ENCODE data around the gene PKD1. TPM values are rescaled to one million over a fixed set of nuclear protein-coding genes. Genes with fewer than 3 reads are reported as not detected.

Gene PKD1
- total RNA-seq, 4 donors from 2014 or later: 209 to 446 (median 293) TPM

DNA sequence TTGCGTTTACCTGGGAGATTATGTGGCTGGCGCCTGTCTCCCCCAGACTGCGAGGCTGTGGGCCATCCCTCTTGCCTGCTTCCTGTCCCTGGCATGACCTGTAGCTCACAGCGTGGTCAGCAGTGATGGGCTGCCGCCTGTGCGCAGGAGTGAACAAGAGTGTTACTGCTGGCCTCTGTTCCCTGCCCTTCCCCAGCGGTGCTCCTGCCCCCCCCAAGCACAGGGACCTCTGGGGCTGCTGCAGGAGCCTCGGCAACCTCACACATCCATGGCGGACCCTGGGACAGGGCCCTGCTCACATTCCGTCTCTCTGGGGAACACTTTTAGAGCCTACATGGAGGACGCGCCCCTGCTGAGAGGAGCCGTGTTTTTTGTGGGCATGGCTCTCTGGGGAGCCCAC, 77.3 kb downstream of the PKD1 start:
- peaks cover 86% of the 10 kb centered on the region for H3K36me3 ChIP-seq
- no peak overlapping the region for H3K27ac ChIP-seq
- TF ChIP-seq POLR2A (IDR thresholded peaks at IDR 0.05) (no peak), CTCF (IDR thresholded peaks at IDR 0.05) (no peak), POLR2AphosphoS5 (IDR thresholded peaks at IDR 0.05) (no peak), EP300 (IDR thresholded peaks at IDR 0.05) (no peak)
- DNase-seq (ENCODE audit: low spot score in 2 of 2): no peak
- H3K9me3 ChIP-seq: no peaks in the 10 kb centered on the region
- no peaks in the 10 kb centered on the region for H3K27me3 ChIP-seq
- 87% methylated on average over 7 of the region's 13 CpGs for WGBS
- no peaks in the 10 kb centered on the region for H3K4me1 ChIP-seq
- no peak overlapping the region for H3K4me3 ChIP-seq

DNA sequence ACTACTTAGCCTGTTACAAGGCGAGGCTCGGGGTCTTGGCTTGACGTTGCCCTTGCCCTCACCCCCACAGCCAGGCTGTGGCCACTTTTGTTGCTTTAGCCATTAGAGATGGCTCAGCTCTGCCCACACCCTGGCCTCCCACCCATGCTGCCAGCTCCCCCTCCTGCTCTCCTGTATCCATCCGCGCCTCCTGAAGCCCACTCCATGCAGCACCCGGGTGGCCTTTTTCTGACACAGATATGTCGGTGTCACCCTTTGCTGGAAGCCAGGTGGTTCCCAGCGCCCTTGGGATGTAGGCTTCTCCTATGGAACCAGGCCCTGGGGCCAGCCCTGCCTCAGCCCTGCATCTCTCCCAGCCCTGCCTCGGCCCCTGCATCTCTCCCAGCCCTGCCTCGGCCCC, 78.3 kb downstream of the PKD1 start:
- Histone ChIP-seq H3K4me3 (no peak overlapping the region), H3K4me1 (no peaks in the 10 kb centered on the region), H3K36me3 (peaks cover 86% of the 10 kb centered on the region), H3K9me3 (no peaks in the 10 kb centered on the region), H3K27me3 (no peaks in the 10 kb centered on the region), H3K27ac (no peak overlapping the region)
- TF ChIP-seq POLR2AphosphoS5 (IDR thresholded peaks at IDR 0.05) (no peak), POLR2A (IDR thresholded peaks at IDR 0.05) (no peak), CTCF (IDR thresholded peaks at IDR 0.05) (no peak), EP300 (IDR thresholded peaks at IDR 0.05) (no peak)
- 87% methylated on average over 10 of the region's 10 CpGs for WGBS
- no peak for DNase-seq (ENCODE audit: low spot score in 2 of 2)

DNA sequence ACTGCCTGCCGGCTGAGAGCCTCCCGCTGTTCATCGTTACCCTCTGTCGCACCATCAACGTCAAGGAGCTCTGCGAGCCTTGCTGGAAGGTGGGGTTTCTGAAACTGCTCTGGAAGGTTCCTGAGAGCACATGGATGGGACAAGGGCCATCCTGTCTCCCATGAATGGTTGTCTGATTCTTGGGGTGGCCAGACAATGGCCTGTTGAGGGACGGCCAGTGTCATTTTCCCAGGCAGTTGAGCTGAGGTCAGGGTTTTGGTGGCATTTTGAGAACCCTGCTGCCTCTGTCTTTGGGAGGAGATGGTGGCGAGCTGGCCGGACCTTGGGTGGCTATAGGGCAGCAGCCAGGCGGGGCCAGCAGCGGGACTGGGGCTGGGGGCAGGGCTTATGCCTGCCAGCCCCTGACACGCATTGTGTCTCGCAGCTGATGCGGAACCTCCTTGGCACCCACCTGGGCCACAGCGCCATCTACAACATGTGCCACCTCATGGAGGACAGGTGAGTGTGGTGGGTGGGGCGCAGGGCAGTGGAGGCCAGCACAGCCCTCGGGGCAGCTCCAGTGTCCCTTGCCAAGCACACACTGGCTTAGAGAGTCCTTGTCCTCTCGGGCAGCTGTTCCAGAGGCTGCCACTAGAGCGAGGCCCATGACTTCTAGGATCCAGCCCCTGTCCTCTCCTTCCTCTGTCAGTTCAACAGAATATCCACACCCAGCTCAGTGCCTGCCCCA, 78.9 kb downstream of the PKD1 start:
- no peak overlapping the region for H3K27ac ChIP-seq
- peaks cover 85% of the 10 kb centered on the region for H3K36me3 ChIP-seq
- TF ChIP-seq POLR2A (IDR thresholded peaks at IDR 0.05) (no peak), POLR2AphosphoS5 (IDR thresholded peaks at IDR 0.05) (no peak), CTCF (IDR thresholded peaks at IDR 0.05) (no peak), EP300 (IDR thresholded peaks at IDR 0.05) (no peak)
- H3K27me3 ChIP-seq: no peaks in the 10 kb centered on the region
- DNase-seq (ENCODE audit: low spot score in 2 of 2): no peak
- no peak overlapping the region for H3K4me3 ChIP-seq
- no peaks in the 10 kb centered on the region for H3K9me3 ChIP-seq
- WGBS: 95% methylated on average over 11 of the region's 19 CpGs
- no peaks in the 10 kb centered on the region for H3K4me1 ChIP-seq

DNA sequence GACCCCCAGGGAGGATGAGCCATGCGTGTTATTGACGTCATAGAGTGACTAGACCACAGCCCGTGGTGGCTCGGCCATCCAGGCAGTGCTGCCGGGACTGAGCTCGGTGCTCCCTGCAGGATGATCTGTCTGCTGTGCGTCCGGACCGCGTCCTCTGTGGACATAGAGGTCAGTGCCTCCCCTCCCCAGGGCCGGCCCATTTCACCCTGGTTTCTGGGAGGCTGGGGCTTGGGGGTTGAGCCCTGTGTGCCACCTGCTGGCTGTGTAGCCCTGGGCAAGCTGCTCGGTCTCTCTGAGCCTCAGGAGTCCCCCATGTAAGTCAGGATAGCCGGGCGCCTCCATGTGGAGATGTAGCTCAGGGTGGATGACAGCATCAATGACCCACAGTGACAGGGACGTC, 79.6 kb downstream of the PKD1 start:
- no peaks in the 10 kb centered on the region for H3K9me3 ChIP-seq
- no peak overlapping the region for H3K4me3 ChIP-seq
- no peak for TF ChIP-seq EP300 (IDR thresholded peaks at IDR 0.05)
- TF ChIP-seq CTCF (IDR thresholded peaks at IDR 0.05): no peak
- TF ChIP-seq POLR2AphosphoS5 (IDR thresholded peaks at IDR 0.05): no peak
- TF ChIP-seq POLR2A (IDR thresholded peaks at IDR 0.05): no peak
- no peak for DNase-seq (ENCODE audit: low spot score in 2 of 2)
- no peaks in the 10 kb centered on the region for H3K27me3 ChIP-seq
- no peaks in the 10 kb centered on the region for H3K4me1 ChIP-seq
- H3K36me3 ChIP-seq: peaks cover 85% of the 10 kb centered on the region
- 71% methylated on average over 9 of the region's 15 CpGs for WGBS
- no peak overlapping the region for H3K27ac ChIP-seq

- TF ChIP-seq EP300 (IDR thresholded peaks at IDR 0.05): no peak
- TF ChIP-seq CTCF (IDR thresholded peaks at IDR 0.05): no peak
- TF ChIP-seq POLR2A (IDR thresholded peaks at IDR 0.05): no peak
- no peak for TF ChIP-seq POLR2AphosphoS5 (IDR thresholded peaks at IDR 0.05)
- Histone ChIP-seq H3K36me3 (peaks cover 77% of the 10 kb centered on the region), H3K4me1 (no peaks in the 10 kb centered on the region), H3K27me3 (no peaks in the 10 kb centered on the region), H3K27ac (no peak overlapping the region), H3K9me3 (no peaks in the 10 kb centered on the region), H3K4me3 (no peak overlapping the region)
- 81% methylated on average over 12 of the region's 29 CpGs for WGBS
- no peak for DNase-seq (ENCODE audit: low spot score in 2 of 2)
These were observed 81.0 kb downstream of the PKD1 start for GRCh38 chr16:2054543-2055245.

All from suprapubic skin (tissue), 4 donors.